C1 segment of cervical spinal cord (tissue), 14 donors: ENCODE measurements around the gene VAC14.
"Not testable (repeated sequence)": the region's sequence is repeated elsewhere in the genome, so short reads cannot be mapped to it uniquely, and the experiment has no call there.

Source experiments
- DNase-seq, 14 donors: peaks; one replicate each; lab custom pipeline; 2025; lab: John Stamatoyannopoulos, UW

Gene VAC14

GRCh38 chr16:70745536-70746025, 55.4 kb downstream of the VAC14 start:
- peak in 1 of 14 donors; percentile 56 for DNase-seq

- DNase-seq, result no peak
Measured at GRCh38 chr16:70744366-70744765, 56.6 kb downstream of the VAC14 start.

DNA sequence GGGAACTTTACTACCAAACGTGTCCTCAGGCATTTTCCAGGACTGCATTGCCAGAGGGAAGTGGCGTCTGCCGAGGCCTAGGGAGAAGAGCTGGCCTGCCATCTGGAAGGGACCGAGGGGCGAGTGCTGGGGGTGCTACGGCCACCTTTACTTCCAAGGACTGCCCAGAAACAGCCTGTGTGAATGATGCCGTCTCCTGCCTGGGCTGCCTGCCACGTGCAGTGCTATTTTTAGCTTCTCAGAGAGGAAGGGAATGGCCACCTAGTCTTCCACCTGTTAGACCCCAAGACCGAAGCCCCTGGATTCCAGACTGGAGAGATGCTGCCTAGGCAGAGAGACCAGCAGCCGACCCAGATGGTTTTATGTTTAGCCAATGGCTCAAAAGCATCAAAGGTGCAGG, 57.2 kb downstream of the VAC14 start:
- peak in 1 of 14 donors; percentile 66 for DNase-seq

DNA sequence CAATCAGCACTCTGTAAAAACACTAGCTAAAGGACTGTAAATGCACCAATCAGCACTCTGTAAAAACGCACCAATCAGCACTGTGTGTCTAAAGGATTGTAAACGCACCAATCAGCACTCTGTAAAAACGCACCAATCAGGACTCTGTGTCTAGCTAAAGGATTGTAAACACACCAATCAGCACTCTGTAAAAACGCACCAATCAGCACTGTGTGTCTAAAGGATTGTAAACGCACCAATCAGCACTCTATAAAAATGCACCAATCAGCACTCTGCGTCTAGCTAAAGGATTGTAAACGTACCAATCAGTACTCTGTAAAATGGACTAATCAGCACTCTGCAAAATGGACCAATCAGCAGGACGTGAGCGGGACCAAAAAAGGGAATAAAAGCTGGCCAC, 58.0 kb downstream of the VAC14 start:
- not testable (repeated sequence) for DNase-seq

GRCh38 chr16:70741783-70742125, 59.2 kb downstream of the VAC14 start:
- no peak for DNase-seq

DNA sequence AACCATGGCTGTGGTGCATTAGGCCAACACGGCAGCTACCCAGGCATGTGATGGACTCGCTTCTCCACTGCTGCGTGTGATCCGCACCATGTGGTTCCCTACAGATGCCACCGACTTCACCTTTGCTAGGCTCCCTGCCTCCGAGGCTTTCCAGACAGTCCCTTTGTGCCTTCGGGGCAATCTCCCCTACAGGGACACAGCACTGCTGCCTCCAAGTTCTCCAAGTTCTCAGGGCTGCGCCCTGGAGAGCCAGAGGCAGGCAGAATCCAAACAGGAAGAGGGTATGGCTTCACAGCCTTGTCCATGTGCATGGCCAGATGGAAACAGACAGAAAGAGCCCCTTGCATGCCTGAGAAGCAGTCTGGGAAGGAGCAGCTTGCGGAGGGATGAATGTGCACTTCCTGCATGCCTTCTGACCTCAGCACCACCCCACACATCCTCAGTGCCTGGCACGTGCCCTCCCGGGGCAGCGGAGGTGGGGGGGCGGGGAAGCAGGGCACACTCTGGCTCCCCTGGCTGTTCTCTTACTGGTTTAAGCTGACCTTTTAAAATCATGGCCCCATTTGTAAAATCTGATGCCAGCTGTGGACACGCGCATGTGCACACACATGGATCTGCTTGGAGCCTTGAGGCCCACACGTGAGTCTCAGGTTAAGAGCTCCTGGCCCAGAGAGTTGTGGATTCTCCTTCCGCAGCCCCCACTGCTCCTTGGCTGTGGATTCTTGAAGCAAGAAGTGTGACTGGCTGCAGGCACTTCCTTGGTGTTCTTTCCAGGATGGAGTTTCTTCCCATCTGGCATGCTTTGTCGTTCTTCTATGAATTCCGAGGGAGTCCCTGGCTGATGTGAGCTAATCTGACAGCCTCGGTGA, 59.8 kb downstream of the VAC14 start:
- DNase-seq, result no peak

GRCh38 chr16:70740174-70740913, 60.6 kb downstream of the VAC14 start:
- no peak for DNase-seq

DNA sequence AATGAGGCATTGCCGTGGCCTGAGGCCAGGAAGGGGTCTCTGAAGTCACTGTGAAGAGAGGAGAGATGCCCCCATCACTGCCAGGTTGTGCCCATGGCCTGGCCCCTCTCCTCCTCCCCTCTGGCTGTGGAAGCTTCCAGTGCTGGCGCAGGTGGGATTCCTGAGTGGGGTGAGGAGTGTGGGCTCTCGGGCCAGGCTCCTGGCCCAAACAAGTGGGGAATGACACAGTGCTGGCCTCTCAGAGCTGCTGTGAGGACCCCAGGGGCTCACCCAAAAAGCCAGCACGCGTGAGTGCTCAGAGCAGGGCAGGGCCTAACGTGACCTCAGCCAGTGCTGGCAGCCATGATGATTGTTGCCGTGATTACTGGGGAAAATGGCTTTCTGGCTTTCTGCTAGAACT, 61.6 kb downstream of the VAC14 start:
- DNase-seq, result no peak

DNA sequence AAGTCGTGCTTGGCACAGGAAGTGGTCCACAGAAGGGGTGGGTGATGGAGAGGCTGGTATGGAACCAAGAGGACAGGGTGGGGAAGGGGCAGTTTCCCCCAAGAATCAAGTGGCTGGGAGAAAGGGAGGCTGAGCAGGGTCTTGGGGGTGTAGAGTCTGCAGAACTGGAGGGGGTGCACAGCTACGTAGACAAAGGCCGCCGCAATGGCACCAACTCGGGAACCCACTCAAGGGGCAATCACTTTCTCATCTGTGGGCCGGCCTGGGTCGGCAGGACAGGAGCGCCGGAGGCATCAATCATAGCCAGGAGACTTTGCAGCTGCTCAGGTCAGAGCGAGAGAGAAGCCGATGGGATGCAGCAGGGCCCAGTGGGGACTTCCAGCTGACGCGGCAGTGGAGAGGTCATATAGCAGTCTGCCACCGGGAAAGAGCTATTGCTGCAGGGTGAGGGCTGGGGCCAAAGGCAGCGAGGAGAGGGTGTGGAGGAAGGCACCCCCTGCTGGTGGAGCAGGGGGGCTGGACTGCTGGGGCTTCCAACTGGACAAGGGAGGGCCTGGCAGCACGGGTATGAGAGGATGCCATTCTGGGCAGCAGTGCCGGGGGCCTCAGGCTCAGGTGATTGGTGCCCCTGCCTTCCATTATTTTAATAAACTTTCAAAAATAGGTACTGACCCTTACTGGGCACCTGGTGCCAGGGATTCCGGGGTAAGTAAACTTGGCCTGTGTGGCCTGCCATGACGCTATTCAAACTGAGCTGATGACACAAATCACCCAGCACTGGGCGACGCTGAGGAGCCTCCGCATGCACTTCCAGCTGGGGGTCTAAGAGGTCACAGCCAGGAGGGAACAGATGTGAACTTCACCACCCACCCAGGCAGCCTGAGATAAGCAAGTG, 62.6 kb downstream of the VAC14 start:
- DNase-seq, result peak in 4 of 14 donors; percentile 29 to 64 (median 40)

DNA sequence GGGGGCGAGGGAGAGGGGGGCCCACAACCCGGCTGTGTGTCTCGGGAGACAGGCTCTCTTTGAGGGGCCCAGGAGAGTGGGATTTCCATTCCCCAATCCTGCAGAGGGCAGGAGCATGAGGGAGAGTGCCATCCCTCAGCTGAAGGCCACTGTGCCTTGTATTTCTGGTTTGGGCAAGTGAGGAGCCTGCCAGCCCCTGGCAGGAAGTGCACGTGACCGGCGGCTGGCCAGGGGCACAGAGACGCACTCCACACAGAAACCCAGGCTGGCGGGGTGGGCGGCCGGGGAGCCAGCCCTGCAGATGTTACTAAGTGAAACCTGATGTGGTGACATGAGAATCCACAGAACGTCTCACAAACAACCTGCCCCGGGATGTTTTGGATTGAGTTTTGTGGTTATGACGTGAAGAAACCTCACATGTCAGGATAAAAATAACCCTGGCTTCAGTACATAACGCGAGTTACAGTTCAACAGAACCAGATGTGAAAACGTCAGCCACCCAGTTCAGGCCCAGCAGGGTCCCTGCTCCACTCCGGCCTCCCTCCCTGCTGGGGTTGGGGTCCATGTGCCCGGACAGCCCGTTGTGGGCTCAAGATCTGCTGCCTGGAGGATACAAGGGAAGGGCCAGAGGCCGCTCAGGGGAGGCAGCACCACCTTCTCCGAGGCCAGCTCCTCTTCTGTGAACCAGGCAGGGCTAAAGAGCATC, 63.4 kb downstream of the VAC14 start:
- DNase-seq, result peak in 7 of 14 donors; percentile 17 to 52 (median 24)

DNA sequence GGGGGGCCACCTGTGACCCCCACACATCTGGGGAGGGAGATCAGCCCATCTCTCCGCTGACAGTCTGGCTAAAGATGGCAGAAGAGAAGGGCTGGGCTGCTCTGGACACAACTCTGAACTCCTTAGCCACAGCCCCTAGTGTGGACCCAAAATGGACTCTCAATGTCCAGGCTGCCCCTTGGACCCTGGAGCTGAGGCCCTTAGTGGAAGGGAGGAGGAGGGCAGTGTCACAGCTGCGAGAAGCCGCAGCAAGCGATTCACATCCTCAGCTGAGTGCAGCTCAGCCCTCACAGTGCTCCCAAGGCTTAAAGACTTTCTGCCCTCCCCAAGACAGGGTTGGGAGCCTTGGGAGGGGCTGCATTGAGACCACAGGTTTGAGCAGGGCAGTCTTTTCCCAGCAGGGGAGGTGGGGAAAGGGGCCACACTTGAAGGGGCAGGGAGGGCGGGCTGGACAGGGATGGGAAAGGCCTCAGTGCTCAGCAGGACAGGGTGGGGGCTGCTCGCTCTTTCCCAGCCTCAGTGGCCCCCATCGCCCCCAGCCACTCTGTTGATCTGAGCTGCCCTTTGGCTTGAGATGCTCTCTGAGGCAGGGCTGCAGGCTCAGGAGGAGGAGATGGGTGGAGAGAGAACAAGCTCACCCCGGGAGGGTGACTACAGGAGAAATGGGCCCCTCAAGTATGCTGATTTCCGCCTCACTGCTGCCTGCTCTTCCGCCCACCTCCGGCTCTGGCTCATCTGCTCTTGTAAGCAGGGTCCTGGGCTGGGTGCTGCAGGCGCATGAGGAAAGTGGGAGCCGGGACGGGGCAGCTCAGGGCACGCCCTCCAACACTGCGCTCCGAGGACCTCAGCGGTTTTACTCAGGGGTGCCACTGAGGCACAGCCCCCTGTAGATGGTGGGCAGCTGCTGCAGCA, 64.2 kb downstream of the VAC14 start:
- no peak for DNase-seq

DNA sequence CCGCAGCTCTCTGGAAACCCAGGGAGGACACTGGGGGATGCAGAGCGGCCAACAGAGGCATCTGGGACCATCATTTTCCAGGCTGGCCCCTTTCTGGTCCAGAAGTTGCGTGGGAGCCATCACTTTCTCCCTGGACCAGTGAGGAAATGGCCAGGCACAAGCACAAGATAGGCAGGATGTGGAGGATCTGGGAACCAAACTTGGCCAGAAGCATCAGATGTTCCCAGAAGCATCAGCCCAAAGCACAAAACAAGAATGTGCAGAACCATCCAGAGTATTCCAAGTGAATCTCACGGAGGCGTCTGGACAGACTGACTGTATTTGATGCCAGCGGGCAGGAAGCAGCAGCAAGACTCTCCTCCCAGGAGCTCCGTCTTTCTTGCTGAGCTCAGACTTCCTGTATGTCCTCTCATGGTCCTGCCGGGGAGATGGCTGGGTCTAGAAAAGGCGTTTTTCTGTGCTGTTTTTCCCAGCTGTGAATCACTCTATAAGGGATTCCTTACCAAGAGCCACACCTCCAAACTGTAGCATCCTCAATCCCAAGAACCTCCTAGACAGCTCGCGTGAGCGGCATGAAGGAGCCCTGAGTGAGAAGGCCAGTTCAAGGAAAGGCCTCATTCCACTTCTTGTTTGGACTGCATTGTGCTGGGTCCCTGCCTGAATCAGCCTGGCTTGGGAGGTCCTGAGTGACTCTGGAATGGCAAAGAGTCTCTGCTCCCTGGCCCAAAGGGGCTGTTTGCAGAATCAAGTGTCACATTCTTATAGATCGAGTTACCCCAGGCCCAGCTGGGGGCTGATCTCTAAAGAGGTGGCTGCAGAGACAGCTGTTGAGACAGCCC, 65.6 kb downstream of the VAC14 start:
- no peak for DNase-seq

GRCh38 chr16:70734522-70735095, 66.3 kb downstream of the VAC14 start:
- no peak for DNase-seq

- DNase-seq, result peak in 8 of 14 donors; percentile 17 to 94 (median 56)
Measured at GRCh38 chr16:70730944-70731343, 70.0 kb downstream of the VAC14 start.

DNA sequence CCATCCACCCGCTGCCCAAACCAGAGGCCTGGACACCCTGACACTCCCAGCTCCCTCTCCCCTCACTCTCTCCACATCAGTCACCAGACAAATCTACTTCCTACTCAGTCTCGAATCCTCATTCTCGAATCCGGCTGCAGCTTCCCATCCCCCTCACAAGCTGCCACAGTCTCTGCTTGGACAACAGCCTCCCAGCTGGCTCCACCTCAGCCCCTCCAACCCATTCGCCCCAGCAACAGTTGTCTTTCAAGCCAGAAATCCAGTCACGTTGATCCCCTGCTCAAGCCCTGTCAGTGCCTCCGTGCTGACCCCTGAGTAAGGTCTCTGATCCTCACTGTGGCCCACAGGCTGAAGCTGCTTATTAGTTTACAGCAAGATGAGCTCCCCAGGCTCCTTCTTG, 70.9 kb downstream of the VAC14 start:
- DNase-seq, result peak in 9 of 14 donors; percentile 10 to 69 (median 32)

DNA sequence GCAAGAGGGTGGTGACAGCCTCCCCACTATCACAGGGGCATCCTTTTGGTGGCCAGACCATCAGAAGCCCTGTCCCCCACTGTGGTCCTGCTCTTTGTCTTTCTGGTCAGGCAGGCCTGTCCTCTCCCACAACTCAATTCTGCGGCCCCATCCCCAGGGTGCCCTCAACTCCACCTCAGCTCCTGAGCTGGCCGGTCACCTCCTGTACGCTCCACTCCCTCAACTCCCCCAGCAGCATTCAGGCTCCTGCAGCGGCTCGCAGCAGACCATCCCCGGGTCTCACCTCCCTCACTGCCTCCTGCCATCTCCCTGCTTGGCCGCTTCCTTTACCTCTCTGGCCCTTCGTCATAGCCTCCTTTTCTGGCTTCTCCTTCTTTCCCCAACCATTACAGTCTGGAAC, 71.7 kb downstream of the VAC14 start:
- DNase-seq, result no peak

- DNase-seq, result no peak
Measured at GRCh38 chr16:70728150-70728549, 72.8 kb downstream of the VAC14 start.

- DNase-seq, result no peak
Measured at GRCh38 chr16:70726892-70727361, 74.0 kb downstream of the VAC14 start.
